Adrenal gland (tissue), 5 donors: ENCODE data around the gene ADAMTSL5.

Source experiments
- CTCF ChIP-seq, 6 experiments: fragments of 450-650 bp in 4 of 6; fragments of 200-600 bp in 2 of 6; sonication (generic) in 1 of 6; IDR thresholded peaks; 1 replicate in 5 of 6; 2 replicates in 1 of 6; pipeline versions ENCODE4 v1.5.1 to v1.8.0; 2016 to 2021; ENCODE audit warnings: antibody characterized with exemption in 6 of 6, mild to moderate bottlenecking in 2 of 6, moderate library complexity in 1 of 6
- POLR2A ChIP-seq, 2 donors: fragments of 450-650 bp; IDR thresholded peaks; one replicate each; pipeline ENCODE4 v1.6.1; 2017; ENCODE audit warnings: antibody characterized with exemption in 2 of 2, mild to moderate bottlenecking in 2 of 2, moderate library complexity in 1 of 2
- donor health status: DM: no; HTN: no; CAD: no.

GRCh38 chr19:1507192-1507660, 5.6 kb downstream of the ADAMTSL5 start:
- TF ChIP-seq CTCF (IDR thresholded peaks at IDR 0.05) (no peak), POLR2A (IDR thresholded peaks at IDR 0.05) (no peak)
